MM.1S (cell line): ENCODE results near the gene PCSK9.

Experiments
- DNase-seq: peaks from one replicate; pipeline ENCODE4 v3.0.0-alpha.2; 2015
- H2AFZ ChIP-seq: fragments of 300-600 bp; sonication (generic); 2 replicates; pipeline ENCODE4 v1.6.0; 2016; ENCODE audit warnings: antibody characterized with exemption, low read length
- H3F3A ChIP-seq: fragments of 300-600 bp; sonication (generic); 2 replicates; pipeline ENCODE4 v1.6.1; 2016; ENCODE audit warnings: mild to moderate bottlenecking, antibody characterized with exemption, low read length, moderate library complexity, mixed read lengths; ENCODE audit not compliant: insufficient read depth
- H3K27ac ChIP-seq: fragments of 300-600 bp; sonication (generic); 2 replicates; pipeline ENCODE4 v1.5.1; 2016; ENCODE audit warnings: mild to moderate bottlenecking, low read length
- H3K27me3 ChIP-seq: fragments of 300-600 bp; sonication (generic); replicated peaks from 2 replicates; pipeline ENCODE4 v1.6.0; 2016; ENCODE audit warnings: low read length; ENCODE audit not compliant: insufficient read depth
- H3K36me3 ChIP-seq: fragments of 300-600 bp; sonication (generic); replicated peaks from 2 replicates; pipeline ENCODE4 v1.6.1; 2016; ENCODE audit warnings: mild to moderate bottlenecking, low read length, mixed read lengths; ENCODE audit not compliant: insufficient read depth
- H3K4me1 ChIP-seq: fragments of 300-600 bp; sonication (generic); 2 replicates; pipeline ENCODE4 v1.6.1; 2016; ENCODE audit warnings: low read length, mixed read lengths
- H3K4me2 ChIP-seq: fragments of 300-600 bp; sonication (generic); 2 replicates; pipeline ENCODE4 v1.6.0; 2016; ENCODE audit warnings: low read depth, low read length
- H3K4me3 ChIP-seq: fragments of 300-600 bp; sonication (generic); 2 replicates; pipeline ENCODE4 v1.5.1; 2016; ENCODE audit warnings: low read length, mixed read lengths
- H3K79me2 ChIP-seq: fragments of 300-600 bp; sonication (generic); 2 replicates; pipeline ENCODE4 v1.6.1; 2016; ENCODE audit warnings: mixed run types, low read length, mixed read lengths
- H3K9ac ChIP-seq: fragments of 300-600 bp; sonication (generic); 2 replicates; pipeline ENCODE4 v1.6.1; 2016; ENCODE audit warnings: low read length, mixed read lengths
- H3K9me2 ChIP-seq: fragments of 300-600 bp; sonication (generic); replicated peaks from 2 replicates; pipeline ENCODE4 v1.6.1; 2016; ENCODE audit warnings: mild to moderate bottlenecking, low read length, mixed read lengths; ENCODE audit not compliant: insufficient read depth
- H3K9me3 ChIP-seq: fragments of 300-600 bp; sonication (generic); replicated peaks from 2 replicates; pipeline ENCODE4 v1.6.1; 2016; ENCODE audit warnings: mild to moderate bottlenecking, low read length, mixed read lengths; ENCODE audit not compliant: insufficient read depth
- H4K20me1 ChIP-seq: fragments of 300-600 bp; sonication (generic); 2 replicates; pipeline ENCODE4 v1.6.1; 2016; ENCODE audit warnings: mild to moderate bottlenecking, low read length, moderate library complexity, mixed read lengths; ENCODE audit not compliant: insufficient read depth
- EZH2 ChIP-seq: fragments of 300-600 bp; sonication (generic); optimal IDR thresholded peaks from 2 replicates; pipeline ENCODE3; 2017; ENCODE audit warnings: low read depth, mild to moderate bottlenecking, antibody characterized with exemption, low read length, mixed read lengths
- EZH2phosphoT487 ChIP-seq: fragments of 300-600 bp; sonication (generic); IDR thresholded peaks from 2 replicates; pipeline ENCODE4 v1.6.1; 2018; ENCODE audit warnings: antibody characterized with exemption, low read length
- TF ChIP-seq, protein P1 (sequence below): fragments of 300-600 bp; sonication (generic); IDR thresholded peaks from 2 replicates; pipeline ENCODE4 v1.5.1; 2016; ENCODE audit warnings: antibody characterized with exemption, low read length, mixed read lengths

Gene PCSK9

DNA sequence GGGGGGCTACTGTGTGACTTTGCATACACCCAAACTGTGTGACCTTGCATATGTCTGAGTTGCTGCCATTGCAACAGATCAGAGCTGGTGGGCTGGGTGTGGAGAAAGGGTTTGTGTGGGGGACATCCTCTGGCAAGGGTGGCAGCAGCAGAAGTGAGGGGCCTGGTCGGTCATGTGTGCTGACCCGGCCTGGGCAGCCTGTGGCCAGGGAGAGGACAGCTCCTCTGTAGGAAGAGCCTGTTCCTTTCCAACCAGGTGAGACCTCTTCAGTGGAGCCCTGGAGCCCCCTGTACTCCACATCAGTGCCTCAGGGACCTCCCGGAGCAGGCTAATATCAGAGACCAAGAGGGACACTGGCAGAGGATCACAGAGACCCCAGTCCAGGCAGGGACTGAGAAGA lies 8.3 kb downstream of the PCSK9 start:
- Histone ChIP-seq H2AFZ (no peak overlapping the region), H3K9me2 (no peaks in the 10 kb centered on the region), H3F3A (no peaks in the 10 kb centered on the region), H3K4me2 (no peak overlapping the region), H4K20me1 (no peaks in the 10 kb centered on the region), H3K27me3 (no peaks in the 10 kb centered on the region), H3K27ac (no peak overlapping the region), H3K79me2 (no peaks in the 10 kb centered on the region), H3K36me3 (no peaks in the 10 kb centered on the region), H3K9me3 (no peaks in the 10 kb centered on the region), H3K4me1 (no peaks in the 10 kb centered on the region), H3K4me3 (no peak overlapping the region), H3K9ac (no peak overlapping the region)
- DNase-seq: no peak
- TF ChIP-seq EZH2phosphoT487 (no peak), EZH2 (no peak)
- TF ChIP-seq, protein P1, sequence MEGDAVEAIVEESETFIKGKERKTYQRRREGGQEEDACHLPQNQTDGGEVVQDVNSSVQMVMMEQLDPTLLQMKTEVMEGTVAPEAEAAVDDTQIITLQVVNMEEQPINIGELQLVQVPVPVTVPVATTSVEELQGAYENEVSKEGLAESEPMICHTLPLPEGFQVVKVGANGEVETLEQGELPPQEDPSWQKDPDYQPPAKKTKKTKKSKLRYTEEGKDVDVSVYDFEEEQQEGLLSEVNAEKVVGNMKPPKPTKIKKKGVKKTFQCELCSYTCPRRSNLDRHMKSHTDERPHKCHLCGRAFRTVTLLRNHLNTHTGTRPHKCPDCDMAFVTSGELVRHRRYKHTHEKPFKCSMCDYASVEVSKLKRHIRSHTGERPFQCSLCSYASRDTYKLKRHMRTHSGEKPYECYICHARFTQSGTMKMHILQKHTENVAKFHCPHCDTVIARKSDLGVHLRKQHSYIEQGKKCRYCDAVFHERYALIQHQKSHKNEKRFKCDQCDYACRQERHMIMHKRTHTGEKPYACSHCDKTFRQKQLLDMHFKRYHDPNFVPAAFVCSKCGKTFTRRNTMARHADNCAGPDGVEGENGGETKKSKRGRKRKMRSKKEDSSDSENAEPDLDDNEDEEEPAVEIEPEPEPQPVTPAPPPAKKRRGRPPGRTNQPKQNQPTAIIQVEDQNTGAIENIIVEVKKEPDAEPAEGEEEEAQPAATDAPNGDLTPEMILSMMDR: no peak

DNA sequence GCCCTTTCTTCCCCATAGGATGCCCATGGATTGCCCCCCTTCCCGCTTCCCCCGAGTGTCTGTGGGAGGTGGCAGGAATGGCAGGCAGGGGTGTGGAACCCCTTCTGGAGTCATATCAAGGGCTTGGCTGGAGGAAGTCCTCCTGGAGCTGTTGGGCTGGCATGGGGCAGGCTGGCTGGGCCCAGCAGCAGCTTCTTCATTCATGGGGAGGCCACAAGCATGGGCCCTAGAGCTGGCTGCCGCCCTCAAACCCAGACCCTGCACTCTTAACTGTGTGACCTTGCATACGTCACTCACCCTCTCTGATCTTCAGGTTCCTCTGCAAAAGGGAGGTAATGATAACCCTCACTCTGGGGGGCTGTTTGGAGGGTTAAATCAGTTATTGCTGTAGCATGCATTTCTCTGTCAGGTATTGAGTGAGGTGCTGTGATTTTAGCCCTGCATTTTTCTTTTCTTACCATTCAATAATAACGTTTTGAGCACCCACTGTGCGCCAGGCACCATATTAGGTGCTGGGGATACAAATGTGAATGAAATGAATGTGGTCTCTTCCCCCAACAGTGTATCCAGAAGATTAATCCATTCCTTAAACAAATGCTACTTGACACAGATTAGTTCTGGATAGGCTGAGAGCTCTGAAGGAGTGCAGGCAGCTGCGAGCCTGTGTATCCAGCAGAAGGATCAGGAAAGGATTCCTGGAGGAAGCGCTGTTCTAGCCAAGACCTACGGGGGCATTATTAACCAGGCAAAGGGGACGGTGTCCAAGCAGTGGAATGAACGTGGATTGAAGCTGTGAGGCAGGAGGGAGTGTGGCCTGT lies 9.3 kb downstream of the PCSK9 start:
- no peak for TF ChIP-seq EZH2phosphoT487
- TF ChIP-seq, protein P1: no peak
- no peak for TF ChIP-seq EZH2
- Histone ChIP-seq H3K4me3 (no peak overlapping the region), H3K9ac (no peak overlapping the region)

DNA sequence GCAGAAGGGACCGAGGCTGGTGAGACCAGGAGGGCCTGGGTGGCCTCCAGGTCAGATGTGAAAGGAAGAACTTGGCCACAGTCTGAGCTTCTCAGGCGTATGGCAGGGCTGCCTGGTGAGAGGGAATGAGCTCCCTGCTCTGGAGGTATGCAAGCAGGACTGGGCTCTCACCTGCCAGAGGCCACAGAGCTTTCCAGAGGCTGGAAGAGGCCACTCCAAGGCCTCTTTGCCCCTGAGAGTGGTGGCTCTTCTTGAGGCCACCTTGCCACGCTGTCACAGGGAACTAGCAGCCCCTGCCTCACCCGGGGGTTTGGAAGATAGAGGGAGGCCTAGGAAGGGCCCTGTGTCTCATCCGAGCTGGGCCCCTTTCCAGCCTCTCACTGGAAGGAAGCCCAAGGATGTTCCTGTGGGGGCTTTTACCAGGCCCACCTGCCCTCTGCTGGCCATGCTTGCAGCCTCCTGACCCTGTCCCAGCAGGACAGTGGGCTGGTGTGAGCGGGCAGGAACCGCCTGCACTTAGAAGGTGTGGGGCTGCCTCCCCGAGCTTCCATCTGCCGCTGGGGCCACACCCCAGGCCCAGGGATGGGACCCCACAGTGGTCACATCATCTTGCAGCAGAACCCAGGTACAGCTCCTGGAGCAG lies 10.0 kb downstream of the PCSK9 start:
- H3K79me2 ChIP-seq: no peaks in the 10 kb centered on the region

More for the DNA sequence above, 9.3 kb downstream of the PCSK9 start:
- no peak overlapping the region for H3K4me2 ChIP-seq
- no peaks in the 10 kb centered on the region for H3K9me3 ChIP-seq
- H3K27me3 ChIP-seq: no peaks in the 10 kb centered on the region
- H4K20me1 ChIP-seq: no peaks in the 10 kb centered on the region
- H3K9me2 ChIP-seq: no peaks in the 10 kb centered on the region
- H2AFZ ChIP-seq: no peak overlapping the region
- H3K4me1 ChIP-seq: no peaks in the 10 kb centered on the region
- no peaks in the 10 kb centered on the region for H3F3A ChIP-seq
- no peak for DNase-seq
- H3K36me3 ChIP-seq: no peaks in the 10 kb centered on the region
- H3K79me2 ChIP-seq: no peaks in the 10 kb centered on the region
- no peak overlapping the region for H3K27ac ChIP-seq

More for the DNA sequence above, 10.0 kb downstream of the PCSK9 start:
- TF ChIP-seq, protein P1: no peak
- TF ChIP-seq EZH2phosphoT487 (no peak), EZH2 (no peak)
- H3K4me1 ChIP-seq: no peaks in the 10 kb centered on the region
- H3K36me3 ChIP-seq: no peaks in the 10 kb centered on the region
- no peak overlapping the region for H2AFZ ChIP-seq
- no peaks in the 10 kb centered on the region for H3F3A ChIP-seq
- no peak overlapping the region for H3K4me3 ChIP-seq
- no peak overlapping the region for H3K27ac ChIP-seq
- no peak for DNase-seq
- H3K27me3 ChIP-seq: no peaks in the 10 kb centered on the region
- no peaks in the 10 kb centered on the region for H3K9me2 ChIP-seq
- no peak overlapping the region for H3K4me2 ChIP-seq
- no peaks in the 10 kb centered on the region for H4K20me1 ChIP-seq
- no peaks in the 10 kb centered on the region for H3K9me3 ChIP-seq
- H3K9ac ChIP-seq: no peak overlapping the region
